GM23338 (cell line): ENCODE results near the gene GUCA1A.

ENCODE experiments used
- CREB1 ChIP-seq: fragments of 250-450 bp; sonication (Bioruptor Pico); IDR thresholded peaks from 2 replicates; pipeline ENCODE4 v1.5.0; 2020; ENCODE audit warnings: low read depth, mild to moderate bottlenecking, moderate library complexity
- CTCF ChIP-seq, 2 experiments: fragments of 200-600 bp in 1 of 2; sonication (generic) in 1 of 2; conservative IDR thresholded peaks; 2 replicates each; pipeline versions ENCODE4 v1.5.1 to v1.6.1; 2016 to 2017; ENCODE audit warnings: antibody characterized with exemption in 2 of 2, low read depth in 2 of 2, mild to moderate bottlenecking in 2 of 2, moderate library complexity in 1 of 2
- ETS1 ChIP-seq: IDR thresholded peaks from 2 replicates; pipeline ENCODE4 v1.6.1; 2016; ENCODE audit warnings: antibody characterized with exemption
- EZH2phosphoT487 ChIP-seq: fragments of 200-600 bp; sonication (generic); IDR thresholded peaks from one replicate; pipeline ENCODE4 v1.8.1; 2018; ENCODE audit warnings: antibody characterized with exemption; ENCODE audit not compliant: unreplicated experiment
- POLR2AphosphoS5 ChIP-seq: IDR thresholded peaks from 2 replicates; pipeline ENCODE4 v1.6.1; 2016; ENCODE audit warnings: antibody characterized with exemption, low read depth
- REST ChIP-seq: IDR thresholded peaks from one replicate; pipeline ENCODE4 v1.6.1; 2018; ENCODE audit warnings: antibody characterized with exemption; ENCODE audit not compliant: unreplicated experiment
- ZNF331 ChIP-seq: fragments of 250-450 bp; sonication (Bioruptor Pico); IDR thresholded peaks from 2 replicates; pipeline ENCODE4 v1.5.0; 2020; ENCODE audit warnings: low read depth, mild to moderate bottlenecking, moderate library complexity

- no peak for TF ChIP-seq POLR2AphosphoS5
- no peak for TF ChIP-seq CTCF (conservative IDR thresholded peaks at IDR 0.05; ENCODE audit: low read depth in 2 of 2)
- TF ChIP-seq CREB1, result no peak
- no peak for TF ChIP-seq REST
- no peak for TF ChIP-seq EZH2phosphoT487
- no peak for TF ChIP-seq ZNF331 (CRISPR knock-in tag)
- no peak for TF ChIP-seq ETS1
Observed at GRCh38 chr6:42158011-42158410, 15.2 kb upstream of the GUCA1A start.
